SH-SY5Y (cell line): ENCODE measurements around the gene TBC1D19.

Experiments used
- GATA2 ChIP-seq: IDR thresholded peaks from 2 replicates; pipeline ENCODE4 v1.6.1; 2011; ENCODE audit warnings: mild to moderate bottlenecking, low read depth, low read length
- GATA3 ChIP-seq: IDR thresholded peaks from 2 replicates; pipeline ENCODE4 v1.6.1; 2011; ENCODE audit warnings: low read depth, mild to moderate bottlenecking, low read length, moderate library complexity

- TF ChIP-seq GATA2 (no peak), GATA3 (no peak)
These were observed 116.2 kb downstream of the TBC1D19 start for GRCh38 chr4:26700110-26700509.
